Measurements from ENCODE around the gene SV2B. TPM values are rescaled to one million over a fixed set of nuclear protein-coding genes. Genes with fewer than 3 reads are reported as not detected.

The SV2B gene
- total RNA-seq, 4 donors from 2014 or later, result 0.27 to 10.3 (median 2.2) TPM

- intact Hi-C loops (cut with DNase I; ENCODE audit: low total_unique reads), result no loop called here
- WGBS, 2 donors (ENCODE audit: low coverage in 1 of 2), result 47 to 50% methylated on average over 5 to 6 of the region's 6 CpGs
Observed at GRCh38 chr15:91102546-91103330, 2.7 kb downstream of the SV2B start.

GRCh38 chr15:91104111-91104510, 4.1 kb downstream of the SV2B start:
- intact Hi-C loops (cut with DNase I; ENCODE audit: low total_unique reads) (no loop called here), in situ Hi-C loops (cut with MboI; ENCODE audit: low pct_ligation_motif_present in 1 of 4, low pct_unique_long_range_greater_than_20kb in 1 of 4, low sequenced_read_pairs in 3 of 4) (no loop called here)
- H3K27ac ChIP-seq, result no peak overlapping the region
- peaks cover 48% of the 10 kb centered on the region for H3K27me3 ChIP-seq
- no peak overlapping the region for H3K4me3 ChIP-seq
- H3K36me3 ChIP-seq, result no peaks in the 10 kb centered on the region
- 60 to 75% methylated on average over 1 of the region's 1 CpG for WGBS, 2 donors (ENCODE audit: low coverage in 1 of 2)
- TF ChIP-seq POLR2AphosphoS5 (IDR thresholded peaks at IDR 0.05) (no peak), EP300 (IDR thresholded peaks at IDR 0.05; ENCODE audit: low read depth) (no peak), POLR2A (IDR thresholded peaks at IDR 0.05) (no peak), CTCF (IDR thresholded peaks at IDR 0.05) (no peak)
- no peaks in the 10 kb centered on the region for H3K9me3 ChIP-seq
- peaks cover 7 to 18% (median 13%) of the 10 kb centered on the region in 4 donors for H3K4me1 ChIP-seq
- DNase-seq, result no peak

More at GRCh38 chr15:91102546-91103330, 2.7 kb downstream of the SV2B start:
- Histone ChIP-seq H3K4me3 (no peak overlapping the region), H3K27me3 (peaks cover 61% of the 10 kb centered on the region), H3K36me3 (no peaks in the 10 kb centered on the region), H3K27ac (no peak overlapping the region), H3K4me1 (peaks cover 7 to 18% (median 13%) of the 10 kb centered on the region in 4 donors), H3K9me3 (no peaks in the 10 kb centered on the region)
- DNase-seq, result no peak
- in situ Hi-C loops (cut with MboI; ENCODE audit: low pct_ligation_motif_present in 1 of 4, low pct_unique_long_range_greater_than_20kb in 1 of 4, low sequenced_read_pairs in 3 of 4), result no loop called here
- no peak for TF ChIP-seq POLR2AphosphoS5 (IDR thresholded peaks at IDR 0.05)
- no peak for TF ChIP-seq EP300 (IDR thresholded peaks at IDR 0.05; ENCODE audit: low read depth)
- TF ChIP-seq POLR2A (IDR thresholded peaks at IDR 0.05), result no peak
- TF ChIP-seq CTCF (IDR thresholded peaks at IDR 0.05), result no peak

- Histone ChIP-seq H3K4me3 (no peak overlapping the region), H3K27me3 (peaks cover 7% of the 10 kb centered on the region), H3K36me3 (no peaks in the 10 kb centered on the region), H3K27ac (no peak overlapping the region), H3K9me3 (no peaks in the 10 kb centered on the region), H3K4me1 (no peaks in the 10 kb centered on the region)
- in situ Hi-C loops (cut with MboI; ENCODE audit: low pct_ligation_motif_present in 1 of 4, low pct_unique_long_range_greater_than_20kb in 1 of 4, low sequenced_read_pairs in 3 of 4), result no loop called here
- TF ChIP-seq POLR2A (IDR thresholded peaks at IDR 0.05) (no peak), EP300 (IDR thresholded peaks at IDR 0.05; ENCODE audit: low read depth) (no peak), POLR2AphosphoS5 (IDR thresholded peaks at IDR 0.05) (no peak), CTCF (IDR thresholded peaks at IDR 0.05) (no peak)
- DNase-seq, result no peak
- intact Hi-C loops (cut with DNase I; ENCODE audit: low total_unique reads), result no loop called here
- 83 to 84% methylated on average over 2 to 4 of the region's 4 CpGs for whole genome bisulfite sequencing, 2 donors (ENCODE audit: low coverage in 1 of 2)
Observed at GRCh38 chr15:91108421-91108820, 8.4 kb downstream of the SV2B start.

GRCh38 chr15:91109885-91110284, 9.8 kb downstream of the SV2B start:
- H3K27ac ChIP-seq, result no peak overlapping the region
- 77 to 84% methylated on average over 6 of the region's 6 CpGs for WGBS, 2 donors (ENCODE audit: low coverage in 1 of 2)
- intact Hi-C loops (cut with DNase I; ENCODE audit: low total_unique reads), result no loop called here
- H3K27me3 ChIP-seq, result peaks cover 7% of the 10 kb centered on the region
- no peak overlapping the region for H3K4me3 ChIP-seq
- TF ChIP-seq POLR2A (IDR thresholded peaks at IDR 0.05) (no peak), EP300 (IDR thresholded peaks at IDR 0.05; ENCODE audit: low read depth) (no peak), CTCF (IDR thresholded peaks at IDR 0.05) (no peak), POLR2AphosphoS5 (IDR thresholded peaks at IDR 0.05) (no peak)
- no peak for DNase-seq
- in situ Hi-C loops (cut with MboI; ENCODE audit: low pct_ligation_motif_present in 1 of 4, low pct_unique_long_range_greater_than_20kb in 1 of 4, low sequenced_read_pairs in 3 of 4), result no loop called here
- no peaks in the 10 kb centered on the region for H3K9me3 ChIP-seq
- H3K36me3 ChIP-seq, result no peaks in the 10 kb centered on the region
- no peaks in the 10 kb centered on the region for H3K4me1 ChIP-seq

All from transverse colon (tissue), 4 donors.